Measurements from ENCODE around the gene NFASC.

The NFASC gene

DNA sequence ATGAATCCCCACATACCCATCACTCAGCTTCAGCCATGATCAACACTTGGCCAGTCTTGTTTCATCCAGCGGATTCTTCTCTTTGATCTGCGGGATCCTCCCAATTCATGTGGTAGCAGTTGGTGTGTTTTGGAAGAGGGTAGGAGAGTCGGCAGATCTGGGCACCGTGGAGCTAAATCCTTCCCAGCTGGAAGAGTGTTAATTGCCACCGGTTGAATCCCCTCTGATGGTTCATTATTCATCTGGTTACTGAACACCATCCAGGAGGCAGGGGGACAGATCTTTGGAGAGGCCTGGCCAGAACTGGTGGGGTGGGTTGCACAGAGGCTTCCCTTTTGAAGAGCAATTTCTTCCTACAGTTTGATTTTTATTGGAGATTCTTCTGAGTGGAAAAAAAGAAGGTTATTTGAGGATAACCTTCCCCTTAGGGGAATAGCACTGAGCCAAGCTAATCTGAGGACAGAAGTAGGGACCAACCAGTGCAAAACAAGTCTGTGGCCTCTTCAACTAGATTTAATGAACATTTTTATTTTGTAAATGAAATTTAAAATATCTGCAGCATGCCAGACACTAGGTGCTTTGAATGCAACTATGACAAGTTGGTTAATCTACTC, 8.1 kb downstream of the NFASC start:
- no peak overlapping the region for H3K4me3 ChIP-seq (ENCODE audit: low read length)
- H3K27me3 ChIP-seq (ENCODE audit: control insufficient read depth, insufficient read depth, low read length) = no peaks in the 10 kb centered on the region
- H3K4me1 ChIP-seq (ENCODE audit: control insufficient read depth, insufficient read depth, low read length) = peaks cover 6% of the 10 kb centered on the region

GRCh38 chr1:204879351-204879750, 8.7 kb downstream of the NFASC start:
- Histone ChIP-seq H3K4me1 (ENCODE audit: control insufficient read depth, insufficient read depth, low read length) (peaks cover 6% of the 10 kb centered on the region), H3K27ac (ENCODE audit: low read depth, low read length) (no peak overlapping the region), H3K4me3 (ENCODE audit: low read length) (no peak overlapping the region), H3K27me3 (ENCODE audit: control insufficient read depth, insufficient read depth, low read length) (no peaks in the 10 kb centered on the region), H3K36me3 (ENCODE audit: control insufficient read depth, insufficient read depth, low read length) (no peaks in the 10 kb centered on the region), H3K9ac (ENCODE audit: low read length) (no peak overlapping the region)

More for the DNA sequence above, 8.1 kb downstream of the NFASC start:
- no peak overlapping the region for H3K27ac ChIP-seq (ENCODE audit: low read depth, low read length)
- no peak overlapping the region for H3K9ac ChIP-seq (ENCODE audit: low read length)
- no peaks in the 10 kb centered on the region for H3K36me3 ChIP-seq (ENCODE audit: control insufficient read depth, insufficient read depth, low read length)

DNA sequence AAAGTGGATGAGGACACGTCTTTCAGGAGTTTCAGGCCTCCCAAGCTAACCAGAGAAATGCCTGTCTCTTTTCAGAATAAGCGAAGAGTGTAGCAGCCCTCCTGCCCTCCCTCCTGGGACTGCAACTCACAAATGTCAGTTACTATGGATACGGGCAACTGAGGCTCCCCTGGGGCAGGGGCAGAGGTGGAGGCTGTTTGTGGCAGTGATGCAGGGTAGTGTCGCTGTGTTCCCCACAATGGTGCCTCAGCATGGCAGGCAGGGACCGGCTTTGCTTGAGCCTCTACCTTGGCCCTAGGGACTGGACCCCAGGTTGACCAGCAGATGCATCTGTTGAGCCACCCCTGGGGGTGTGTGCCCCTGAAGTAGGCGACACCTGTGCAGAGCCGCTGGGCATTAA, 10.2 kb downstream of the NFASC start:
- H3K27me3 ChIP-seq (ENCODE audit: control insufficient read depth, insufficient read depth, low read length) = no peaks in the 10 kb centered on the region
- no peak overlapping the region for H3K4me3 ChIP-seq (ENCODE audit: low read length)
- H3K9ac ChIP-seq (ENCODE audit: low read length) = no peak overlapping the region
- H3K36me3 ChIP-seq (ENCODE audit: control insufficient read depth, insufficient read depth, low read length) = no peaks in the 10 kb centered on the region
- H3K27ac ChIP-seq (ENCODE audit: low read depth, low read length) = peak overlapping the region; percentile 44
- peaks cover 8% of the 10 kb centered on the region for H3K4me1 ChIP-seq (ENCODE audit: control insufficient read depth, insufficient read depth, low read length)

GRCh38 chr1:204882479-204882878, 11.8 kb downstream of the NFASC start:
- no peak overlapping the region for H3K4me3 ChIP-seq (ENCODE audit: low read length)
- no peaks in the 10 kb centered on the region for H3K27me3 ChIP-seq (ENCODE audit: control insufficient read depth, insufficient read depth, low read length)
- no peak overlapping the region for H3K9ac ChIP-seq (ENCODE audit: low read length)
- peaks cover 8% of the 10 kb centered on the region for H3K4me1 ChIP-seq (ENCODE audit: control insufficient read depth, insufficient read depth, low read length)
- no peak overlapping the region for H3K27ac ChIP-seq (ENCODE audit: low read depth, low read length)
- H3K36me3 ChIP-seq (ENCODE audit: control insufficient read depth, insufficient read depth, low read length) = no peaks in the 10 kb centered on the region

DNA sequence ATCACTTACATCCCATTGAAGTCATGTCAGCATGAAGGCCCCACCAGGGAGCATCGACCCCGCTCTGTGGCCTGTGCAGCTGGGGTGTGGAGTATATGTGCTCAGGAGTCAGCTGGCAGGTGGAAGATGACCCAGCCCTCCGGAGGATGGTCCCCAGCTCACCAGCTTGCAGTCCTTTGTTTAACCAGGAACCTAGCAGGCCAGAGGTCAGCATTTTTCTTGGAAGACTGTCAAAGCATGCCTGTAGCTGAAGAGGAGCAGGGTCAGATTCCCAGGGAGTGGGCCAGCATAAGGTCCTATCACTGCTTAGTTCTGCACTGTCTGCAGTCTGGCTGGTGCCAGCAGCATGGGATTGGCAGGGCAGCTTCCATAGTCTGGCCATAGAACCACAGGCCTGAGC, 12.7 kb downstream of the NFASC start:
- Histone ChIP-seq H3K27me3 (ENCODE audit: control insufficient read depth, insufficient read depth, low read length) (no peaks in the 10 kb centered on the region), H3K27ac (ENCODE audit: low read depth, low read length) (no peak overlapping the region), H3K9ac (ENCODE audit: low read length) (no peak overlapping the region), H3K4me1 (ENCODE audit: control insufficient read depth, insufficient read depth, low read length) (peaks cover 8% of the 10 kb centered on the region), H3K4me3 (ENCODE audit: low read length) (no peak overlapping the region), H3K36me3 (ENCODE audit: control insufficient read depth, insufficient read depth, low read length) (no peaks in the 10 kb centered on the region)

DNA sequence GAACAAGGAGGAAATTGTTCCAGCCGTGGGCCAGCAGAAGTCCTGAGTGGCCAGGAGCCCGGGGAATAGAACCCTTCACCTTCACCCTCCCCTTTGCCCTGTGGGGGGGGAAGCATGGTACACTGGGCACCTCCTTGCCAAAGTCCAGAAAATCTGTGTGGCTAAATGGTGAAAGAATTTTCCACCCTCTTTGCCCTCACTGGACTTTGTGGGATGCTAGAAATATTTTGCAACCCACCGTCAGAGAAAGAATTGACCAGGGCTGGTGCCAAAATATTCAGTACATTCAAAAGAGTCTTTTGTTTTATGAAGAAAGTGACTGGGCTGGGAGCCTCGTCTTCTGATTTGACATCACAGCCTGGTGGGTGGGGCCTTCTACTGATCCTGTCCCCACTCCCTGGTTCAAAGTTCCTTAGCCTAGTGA, 14.6 kb downstream of the NFASC start:
- Histone ChIP-seq H3K27ac (ENCODE audit: low read depth, low read length) (peak overlapping the region; percentile 27), H3K4me1 (ENCODE audit: control insufficient read depth, insufficient read depth, low read length) (peaks cover 3% of the 10 kb centered on the region), H3K4me3 (ENCODE audit: low read length) (no peak overlapping the region)

GRCh38 chr1:204885790-204886189, 15.1 kb downstream of the NFASC start:
- peaks cover 3% of the 10 kb centered on the region for H3K4me1 ChIP-seq (ENCODE audit: control insufficient read depth, insufficient read depth, low read length)
- H3K27ac ChIP-seq (ENCODE audit: low read depth, low read length) = peak overlapping the region; percentile 27
- H3K4me3 ChIP-seq (ENCODE audit: low read length) = no peak overlapping the region
- H3K36me3 ChIP-seq (ENCODE audit: control insufficient read depth, insufficient read depth, low read length) = no peaks in the 10 kb centered on the region
- H3K9ac ChIP-seq (ENCODE audit: low read length) = no peak overlapping the region
- no peaks in the 10 kb centered on the region for H3K27me3 ChIP-seq (ENCODE audit: control insufficient read depth, insufficient read depth, low read length)

More for the DNA sequence above, 14.6 kb downstream of the NFASC start:
- no peak overlapping the region for H3K9ac ChIP-seq (ENCODE audit: low read length)
- no peaks in the 10 kb centered on the region for H3K27me3 ChIP-seq (ENCODE audit: control insufficient read depth, insufficient read depth, low read length)
- no peaks in the 10 kb centered on the region for H3K36me3 ChIP-seq (ENCODE audit: control insufficient read depth, insufficient read depth, low read length)

DNA sequence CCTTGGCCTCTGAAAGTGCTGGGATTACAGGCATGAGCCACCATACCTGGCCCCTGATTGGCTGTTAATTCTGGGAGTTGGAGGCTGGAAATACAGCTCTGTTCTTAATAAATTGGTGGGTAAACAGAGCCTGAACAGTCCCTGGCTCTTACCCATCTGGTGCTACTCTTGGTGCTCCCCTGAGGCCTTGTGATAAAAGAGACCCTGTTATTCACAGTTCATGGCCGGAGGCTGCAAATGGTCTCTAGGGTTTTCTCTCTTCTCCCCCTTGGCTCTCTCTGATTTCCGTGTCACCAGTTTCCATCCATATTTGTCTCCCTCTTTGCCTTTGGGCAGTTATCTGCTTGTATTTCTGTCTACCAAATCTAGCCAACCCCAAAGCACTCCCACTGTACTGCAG, 17.2 kb downstream of the NFASC start:
- peak overlapping the region; percentile 33 for H3K27ac ChIP-seq (ENCODE audit: low read depth, low read length)

DNA sequence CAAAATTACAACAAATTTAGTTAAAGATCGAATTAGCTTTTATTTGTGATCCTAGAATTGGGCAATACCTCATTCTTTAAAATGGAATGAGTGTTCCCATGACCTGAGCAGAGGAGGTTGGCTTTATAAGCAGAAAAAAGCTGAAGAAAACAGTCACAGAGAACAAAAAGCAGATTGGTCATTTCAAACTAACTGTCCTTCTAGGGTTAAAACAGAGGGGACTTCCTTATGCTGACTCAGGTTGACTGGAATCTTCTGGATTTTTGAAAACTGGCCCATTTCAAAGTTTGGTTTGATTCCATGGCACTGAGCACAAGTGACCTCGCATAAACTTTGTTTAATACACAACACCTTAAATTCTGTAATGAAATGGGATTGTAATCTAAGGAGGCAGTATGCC, 17.6 kb downstream of the NFASC start:
- no peaks in the 10 kb centered on the region for H3K36me3 ChIP-seq (ENCODE audit: control insufficient read depth, insufficient read depth, low read length)
- peaks cover 3% of the 10 kb centered on the region for H3K4me1 ChIP-seq (ENCODE audit: control insufficient read depth, insufficient read depth, low read length)

More for the DNA sequence above, 17.2 kb downstream of the NFASC start:
- Histone ChIP-seq H3K4me3 (ENCODE audit: low read length) (no peak overlapping the region), H3K9ac (ENCODE audit: low read length) (no peak overlapping the region), H3K36me3 (ENCODE audit: control insufficient read depth, insufficient read depth, low read length) (no peaks in the 10 kb centered on the region), H3K27me3 (ENCODE audit: control insufficient read depth, insufficient read depth, low read length) (no peaks in the 10 kb centered on the region), H3K4me1 (ENCODE audit: control insufficient read depth, insufficient read depth, low read length) (peaks cover 3% of the 10 kb centered on the region)

DNA sequence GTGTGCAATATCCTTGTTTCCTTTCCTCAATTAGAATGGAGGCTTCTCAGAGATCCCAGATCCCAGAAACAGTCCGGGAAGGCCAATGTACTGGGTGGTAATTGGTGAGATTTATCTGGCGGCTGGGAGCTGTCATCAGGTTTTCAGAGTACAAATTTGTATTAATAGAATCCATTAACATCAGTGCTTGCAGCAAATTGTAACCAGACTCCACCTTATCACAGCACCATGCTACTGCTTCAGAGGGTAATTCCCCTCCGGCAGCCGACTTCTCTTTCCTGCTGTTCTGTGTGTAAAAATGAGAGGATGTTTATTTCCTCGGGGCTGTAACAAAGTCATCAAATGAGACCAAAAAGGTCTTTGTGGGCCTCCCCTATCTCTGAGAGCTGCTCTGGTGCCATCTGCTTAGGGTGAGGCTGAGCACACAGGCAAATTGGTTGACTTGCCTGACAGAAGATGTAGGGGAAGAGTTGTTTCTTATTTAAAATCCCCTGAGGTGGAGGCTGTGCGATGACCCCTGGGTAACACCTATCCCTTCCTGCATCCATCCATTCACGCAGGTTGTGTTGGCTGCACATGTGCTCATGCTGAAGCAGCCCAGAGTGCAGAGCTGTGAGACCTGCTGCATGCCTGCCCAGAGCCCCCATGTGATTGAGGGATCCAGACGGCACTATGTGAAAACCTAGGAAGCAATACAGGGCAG, 19.2 kb downstream of the NFASC start:
- Histone ChIP-seq H3K27ac (ENCODE audit: low read depth, low read length) (no peak overlapping the region), H3K36me3 (ENCODE audit: control insufficient read depth, insufficient read depth, low read length) (no peaks in the 10 kb centered on the region), H3K4me3 (ENCODE audit: low read length) (no peak overlapping the region), H3K27me3 (ENCODE audit: control insufficient read depth, insufficient read depth, low read length) (no peaks in the 10 kb centered on the region), H3K9ac (ENCODE audit: low read length) (no peak overlapping the region), H3K4me1 (ENCODE audit: control insufficient read depth, insufficient read depth, low read length) (peaks cover 3% of the 10 kb centered on the region)

More for the DNA sequence above, 17.6 kb downstream of the NFASC start:
- Histone ChIP-seq H3K9ac (ENCODE audit: low read length) (no peak overlapping the region), H3K27ac (ENCODE audit: low read depth, low read length) (peak overlapping the region; percentile 3), H3K27me3 (ENCODE audit: control insufficient read depth, insufficient read depth, low read length) (no peaks in the 10 kb centered on the region), H3K4me3 (ENCODE audit: low read length) (no peak overlapping the region)

DNA sequence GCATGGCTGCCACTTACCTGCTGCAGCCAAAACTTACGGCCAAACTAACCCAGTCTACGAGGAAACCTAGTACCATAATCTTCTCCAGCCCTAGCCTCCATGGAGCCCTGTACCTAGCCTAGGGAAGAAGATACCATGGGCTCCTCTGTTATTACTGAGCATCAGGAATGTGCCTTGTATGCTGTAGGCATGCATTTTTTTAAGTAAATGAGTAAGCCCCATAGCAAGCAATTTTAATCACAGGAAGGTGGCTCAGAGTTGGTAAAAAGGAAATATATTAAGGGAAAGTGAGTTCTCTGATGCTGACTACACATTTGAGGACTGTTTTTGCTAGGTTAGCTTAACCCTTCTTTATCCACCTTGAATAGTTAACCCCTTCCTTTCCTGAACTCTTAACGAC, 21.2 kb downstream of the NFASC start:
- no peaks in the 10 kb centered on the region for H3K27me3 ChIP-seq (ENCODE audit: control insufficient read depth, insufficient read depth, low read length)
- H3K4me3 ChIP-seq (ENCODE audit: low read length) = no peak overlapping the region
- no peaks in the 10 kb centered on the region for H3K4me1 ChIP-seq (ENCODE audit: control insufficient read depth, insufficient read depth, low read length)
- H3K36me3 ChIP-seq (ENCODE audit: control insufficient read depth, insufficient read depth, low read length) = no peaks in the 10 kb centered on the region
- H3K9ac ChIP-seq (ENCODE audit: low read length) = no peak overlapping the region
- no peak overlapping the region for H3K27ac ChIP-seq (ENCODE audit: low read depth, low read length)

- H3K9ac ChIP-seq (ENCODE audit: low read length) = no peak overlapping the region
- no peak overlapping the region for H3K4me3 ChIP-seq (ENCODE audit: low read length)
- no peaks in the 10 kb centered on the region for H3K27me3 ChIP-seq (ENCODE audit: control insufficient read depth, insufficient read depth, low read length)
- no peaks in the 10 kb centered on the region for H3K4me1 ChIP-seq (ENCODE audit: control insufficient read depth, insufficient read depth, low read length)
- no peaks in the 10 kb centered on the region for H3K36me3 ChIP-seq (ENCODE audit: control insufficient read depth, insufficient read depth, low read length)
- H3K27ac ChIP-seq (ENCODE audit: low read depth, low read length) = no peak overlapping the region
Measured at GRCh38 chr1:204894031-204894430, 23.4 kb downstream of the NFASC start.

DNA sequence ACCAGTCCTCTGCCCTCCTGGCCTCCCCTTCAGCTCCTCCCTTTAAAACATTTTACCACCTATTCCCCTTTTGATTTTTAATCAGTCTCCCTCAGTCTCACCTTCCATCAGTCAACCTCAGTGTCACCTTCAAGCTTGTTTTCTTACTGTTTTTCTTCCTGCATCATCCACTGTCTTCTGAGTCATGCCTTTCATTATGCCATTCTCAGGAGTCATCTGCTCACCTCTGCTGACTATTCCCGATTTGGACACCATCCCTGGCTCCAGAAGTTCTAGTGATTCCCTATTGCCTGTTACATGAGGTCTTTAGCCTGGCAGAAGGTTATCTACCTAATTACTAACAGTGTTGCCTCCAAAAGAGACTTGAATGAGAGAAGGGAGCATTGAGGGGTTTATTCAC, 23.9 kb downstream of the NFASC start:
- no peak overlapping the region for H3K4me3 ChIP-seq (ENCODE audit: low read length)
- no peaks in the 10 kb centered on the region for H3K4me1 ChIP-seq (ENCODE audit: control insufficient read depth, insufficient read depth, low read length)
- H3K27ac ChIP-seq (ENCODE audit: low read depth, low read length) = no peak overlapping the region

More for the DNA sequence above, 23.9 kb downstream of the NFASC start:
- Histone ChIP-seq H3K36me3 (ENCODE audit: control insufficient read depth, insufficient read depth, low read length) (no peaks in the 10 kb centered on the region), H3K27me3 (ENCODE audit: control insufficient read depth, insufficient read depth, low read length) (no peaks in the 10 kb centered on the region), H3K9ac (ENCODE audit: low read length) (no peak overlapping the region)

All from rectal smooth muscle tissue (tissue), 1 donor.